PC-9 (cell line): Measurements from ENCODE around the gene C1orf226. TPM values are rescaled to one million over a fixed set of nuclear protein-coding genes. Genes with fewer than 3 reads are reported as not detected.

Source experiments
- BruUV-seq: library from RNA; stranded (reverse); fragments of 400-500 nt; replicated peaks from 2 replicates; lab custom pipeline; 2021; lab: Mats Ljungman, UMichigan
- CTCF ChIA-PET: fragments of 300-600 bp; sonication (Branson Sonifier 250); formaldehyde crosslinking; loops from one replicate; lab custom pipeline; 2022; ENCODE audit warnings: antibody characterized with exemption; lab: Charles Lee
- POLR2A ChIA-PET: fragments of 300-600 bp; sonication (Branson Sonifier 250); formaldehyde crosslinking; loops from one replicate; lab custom pipeline; 2022; ENCODE audit warnings: antibody characterized with exemption; ENCODE audit not compliant: unreplicated experiment; lab: Charles Lee
- DNase-seq, 2 experiments: peaks; one replicate each; pipeline versions ENCODE4 v3.0.0 to v3.0.0-alpha.2; 2015 to 2022; ENCODE audit warnings: mixed read lengths in 1 of 2
- H2AFZ ChIP-seq: fragments of 200-600 bp; sonication (generic); 2 replicates; pipeline ENCODE4 v1.8.1; 2017; ENCODE audit warnings: antibody characterized with exemption
- H3F3A ChIP-seq: fragments of 200-600 bp; sonication (generic); 2 replicates; pipeline ENCODE4 v1.8.1; 2017; ENCODE audit warnings: antibody characterized with exemption, mild to moderate bottlenecking, low read depth; ENCODE audit not compliant: insufficient read depth
- H3K27ac ChIP-seq: fragments of 200-600 bp; sonication (generic); 2 replicates; pipeline ENCODE4 v1.6.1; 2016; ENCODE audit warnings: mixed run types
- H3K27me3 ChIP-seq: fragments of 200-600 bp; sonication (generic); 2 replicates; pipeline ENCODE4 v1.6.1; 2016; ENCODE audit warnings: low read depth, mixed run types; ENCODE audit not compliant: insufficient read depth
- H3K36me3 ChIP-seq: fragments of 200-600 bp; sonication (generic); 2 replicates; pipeline ENCODE4 v1.6.1; 2016; ENCODE audit warnings: low read depth, mixed run types
- H3K4me1 ChIP-seq: fragments of 200-600 bp; sonication (generic); replicated peaks from 2 replicates; pipeline ENCODE4 v1.6.1; 2016; ENCODE audit warnings: mixed run types; ENCODE audit not compliant: insufficient read depth
- H3K4me2 ChIP-seq: fragments of 200-600 bp; sonication (generic); 2 replicates; pipeline ENCODE4 v1.6.1; 2017; ENCODE audit warnings: mixed run types
- H3K4me3 ChIP-seq: fragments of 200-600 bp; sonication (generic); 2 replicates; pipeline ENCODE4 v1.6.1; 2016; ENCODE audit warnings: mixed run types
- H3K79me2 ChIP-seq: fragments of 200-600 bp; sonication (generic); 2 replicates; pipeline ENCODE4 v1.6.1; 2017; ENCODE audit warnings: low read depth, mixed run types
- H3K9me2 ChIP-seq: fragments of 200-600 bp; sonication (generic); 2 replicates; pipeline ENCODE4 v1.8.1; 2017; ENCODE audit warnings: mild to moderate bottlenecking; ENCODE audit not compliant: insufficient read depth
- H3K9me3 ChIP-seq: fragments of 200-600 bp; sonication (generic); 2 replicates; pipeline ENCODE4 v1.8.1; 2016; ENCODE audit warnings: low read depth; ENCODE audit not compliant: insufficient read depth
- H4K20me1 ChIP-seq: fragments of 200-600 bp; sonication (generic); 2 replicates; pipeline ENCODE4 v1.8.1; 2017; ENCODE audit not compliant: insufficient read depth
- CTCF ChIP-seq: fragments of 200-600 bp; sonication (generic); conservative IDR thresholded peaks from 2 replicates; pipeline ENCODE4 v1.6.1; 2017; ENCODE audit warnings: mixed run types, antibody characterized with exemption, mild to moderate bottlenecking, moderate library complexity
- EZH2 ChIP-seq: fragments of 200-600 bp; sonication (generic); IDR thresholded peaks from 2 replicates; pipeline ENCODE4 v1.8.0; 2017; ENCODE audit warnings: antibody characterized with exemption, low read depth
- intact Hi-C: fragments of 100-400 bp; cut with micrococcal nuclease; formaldehyde crosslinking; loops from one replicate; pipeline ENCODE4 v1.10.0; 2022; ENCODE audit not compliant: unreplicated experiment
- total RNA-seq: library from RNA; stranded (reverse); gene quantifications from 2 replicates; pipeline ENCODE4 v1.2.3, GENCODE V29; 2021

The C1orf226 gene
- total RNA-seq, 1 experiment from 2014 or later, result 10.5 TPM

- Histone ChIP-seq H3K4me1 (peaks cover 30% of the 10 kb centered on the region), H3F3A (peaks cover 21% of the 10 kb centered on the region), H3K27me3 (no peaks in the 10 kb centered on the region), H3K4me2 (no peak overlapping the region), H3K9me3 (no peaks in the 10 kb centered on the region), H3K79me2 (no peaks in the 10 kb centered on the region), H3K4me3 (no peak overlapping the region), H3K36me3 (peaks cover 10% of the 10 kb centered on the region), H2AFZ (no peak overlapping the region), H4K20me1 (no peaks in the 10 kb centered on the region), H3K27ac (no peak overlapping the region), H3K9me2 (no peaks in the 10 kb centered on the region)
- DNase-seq, result no peak
- TF ChIP-seq EZH2 (no peak), CTCF (no peak)
- BruUV-seq, result no TSS peak
- intact Hi-C loops, result no loop called here
- ChIA-PET POLR2A (no interaction called here), CTCF (no interaction called here)
Measured at GRCh38 chr1:162353078-162353477, 28.4 kb upstream of the C1orf226 start.

GRCh38 chr1:162353702-162354101 lies 27.8 kb upstream of the C1orf226 start:
- H3F3A ChIP-seq, result peaks cover 17% of the 10 kb centered on the region

GRCh38 chr1:162357681-162358266 lies 23.8 kb upstream of the C1orf226 start:
- H3K4me3 ChIP-seq, result no peak overlapping the region
- CTCF ChIA-PET, result interaction anchor here (0.5 to 1.3 kb wide), 6 partner anchors 8 to 565 kb away, joined by 3 to 12 read pairs (median 3); partner anchors contain the start of gene C1orf226
- H3K36me3 ChIP-seq, result peaks cover 11% of the 10 kb centered on the region; the same call in 1 of the 2 replicates
- H3K9me2 ChIP-seq, result no peaks in the 10 kb centered on the region
- TF ChIP-seq CTCF (peak; percentile 67), EZH2 (no peak)
- no peak overlapping the region for H3K27ac ChIP-seq
- no peak overlapping the region for H2AFZ ChIP-seq
- no peak overlapping the region for H3K4me2 ChIP-seq
- H4K20me1 ChIP-seq, result no peaks in the 10 kb centered on the region
- no peaks in the 10 kb centered on the region for H3K4me1 ChIP-seq
- no peaks in the 10 kb centered on the region for H3K27me3 ChIP-seq
- H3K79me2 ChIP-seq, result no peaks in the 10 kb centered on the region
- H3K9me3 ChIP-seq, result no peaks in the 10 kb centered on the region
- no peak for DNase-seq
- H3F3A ChIP-seq, result no peaks in the 10 kb centered on the region
- POLR2A ChIA-PET, result interaction anchor here (0.6 to 0.7 kb wide), 2 partner anchors 67 to 616 kb away, joined by 4 to 10 read pairs; no protein-coding TSS in a partner anchor
- intact Hi-C loops, result loop anchor here (1.0 to 5.0 kb wide), 2 partner anchors 35 to 140 kb away; partner anchors contain the start of gene UHMK1
- BruUV-seq, result no TSS peak

More at GRCh38 chr1:162353702-162354101, 27.8 kb upstream of the C1orf226 start:
- H3K4me3 ChIP-seq, result no peak overlapping the region
- H3K9me2 ChIP-seq, result no peaks in the 10 kb centered on the region
- no TSS peak for BruUV-seq
- no peak for DNase-seq
- no peaks in the 10 kb centered on the region for H4K20me1 ChIP-seq
- H3K9me3 ChIP-seq, result no peaks in the 10 kb centered on the region
- ChIA-PET POLR2A (no interaction called here), CTCF (no interaction called here)
- intact Hi-C loops, result no loop called here
- no peak overlapping the region for H3K4me2 ChIP-seq
- TF ChIP-seq EZH2, result no peak
- TF ChIP-seq CTCF, result no peak
- H3K27ac ChIP-seq, result no peak overlapping the region
- no peak overlapping the region for H2AFZ ChIP-seq
- peaks cover 24% of the 10 kb centered on the region for H3K4me1 ChIP-seq
- H3K79me2 ChIP-seq, result no peaks in the 10 kb centered on the region
- H3K27me3 ChIP-seq, result no peaks in the 10 kb centered on the region
- H3K36me3 ChIP-seq, result peaks cover 11% of the 10 kb centered on the region
